ENCODE measurements around the gene AP1G2.
A peak's percentile ranks its signal among the peaks of the same experiment; 100 is the strongest.
"Not testable (repeated sequence)": the region's sequence is repeated elsewhere in the genome, so short reads cannot be mapped to it uniquely, and the experiment has no call there.

Gene AP1G2

GRCh38 chr14:23567186-23568020, at the start of gene AP1G2:
Gene AP1G2 (minus strand): TSS chr14:23567791. CDS start chr14:23567314, 477 bp downstream.
- TF ChIP-seq Cebpa-rat (IDR thresholded peaks at IDR 0.05), result no peak
- Histone ChIP-seq H3K4me3 (peak within 1 kb of the TSS; percentile 74), H3K36me3 (peaks cover 41% of the 10 kb centered on the region), H3K4me2 (peak within 1 kb of the TSS; percentile 95), H3K27me3 (no peaks in the 10 kb centered on the region), H3K9ac (peak within 1 kb of the TSS; percentile 77), H3K27ac (peak within 1 kb of the TSS; percentile 78), H3K9me3 (no peaks in the 10 kb centered on the region), H4K20me1 (peaks cover 21% of the 10 kb centered on the region), H3K4me1 (peaks cover 54% of the 10 kb centered on the region)

GRCh38 chr14:23615856-23616255, 48.3 kb upstream of the AP1G2 start:
- no peak for TF ChIP-seq Cebpa-rat (IDR thresholded peaks at IDR 0.05)

GRCh38 chr14:23614395-23614828, 46.8 kb upstream of the AP1G2 start:
- Histone ChIP-seq H3K4me2 (no peak overlapping the region), H4K20me1 (no peaks in the 10 kb centered on the region), H3K4me3 (no peak overlapping the region), H3K27me3 (no peaks in the 10 kb centered on the region), H3K9ac (no peak overlapping the region), H3K27ac (no peak overlapping the region), H3K4me1 (peaks cover 21% of the 10 kb centered on the region), H3K9me3 (peaks cover 7% of the 10 kb centered on the region), H3K36me3 (no peaks in the 10 kb centered on the region)
- TF ChIP-seq Cebpa-rat (IDR thresholded peaks at IDR 0.05), result no peak

More at GRCh38 chr14:23615856-23616255, 48.3 kb upstream of the AP1G2 start:
- Histone ChIP-seq H3K36me3 (no peaks in the 10 kb centered on the region), H4K20me1 (no peaks in the 10 kb centered on the region), H3K9ac (no peak overlapping the region), H3K27me3 (no peaks in the 10 kb centered on the region), H3K4me3 (no peak overlapping the region), H3K4me1 (peaks cover 7% of the 10 kb centered on the region), H3K9me3 (no peaks in the 10 kb centered on the region), H3K4me2 (no peak overlapping the region), H3K27ac (no peak overlapping the region)

- no peaks in the 10 kb centered on the region for H4K20me1 ChIP-seq
These were observed 45.9 kb upstream of the AP1G2 start for GRCh38 chr14:23613242-23614070.

GRCh38 chr14:23612802-23613201, 45.2 kb upstream of the AP1G2 start:
- peaks cover 23% of the 10 kb centered on the region for H3K9me3 ChIP-seq
- no peak overlapping the region for H3K4me2 ChIP-seq
- no peak for TF ChIP-seq Cebpa-rat (IDR thresholded peaks at IDR 0.05)
- no peak overlapping the region for H3K4me3 ChIP-seq
- H4K20me1 ChIP-seq, result no peaks in the 10 kb centered on the region
- no peak overlapping the region for H3K9ac ChIP-seq
- H3K27me3 ChIP-seq, result no peaks in the 10 kb centered on the region
- H3K36me3 ChIP-seq, result no peaks in the 10 kb centered on the region
- no peak overlapping the region for H3K27ac ChIP-seq
- peaks cover 21% of the 10 kb centered on the region for H3K4me1 ChIP-seq

More at GRCh38 chr14:23613242-23614070, 45.9 kb upstream of the AP1G2 start:
- H3K36me3 ChIP-seq, result no peaks in the 10 kb centered on the region
- no peak overlapping the region for H3K9ac ChIP-seq
- no peak for TF ChIP-seq Cebpa-rat (IDR thresholded peaks at IDR 0.05)
- no peak overlapping the region for H3K27ac ChIP-seq
- peaks cover 21% of the 10 kb centered on the region for H3K4me1 ChIP-seq
- H3K27me3 ChIP-seq, result no peaks in the 10 kb centered on the region
- H3K4me2 ChIP-seq, result no peak overlapping the region
- H3K9me3 ChIP-seq, result peaks cover 17% of the 10 kb centered on the region
- H3K4me3 ChIP-seq, result no peak overlapping the region

GRCh38 chr14:23612354-23612732, 44.8 kb upstream of the AP1G2 start:
- Histone ChIP-seq H3K4me2 (no peak overlapping the region), H3K27me3 (no peaks in the 10 kb centered on the region), H3K4me3 (no peak overlapping the region), H3K36me3 (no peaks in the 10 kb centered on the region), H4K20me1 (no peaks in the 10 kb centered on the region), H3K4me1 (peaks cover 21% of the 10 kb centered on the region), H3K27ac (no peak overlapping the region), H3K9me3 (peaks cover 24% of the 10 kb centered on the region), H3K9ac (no peak overlapping the region)
- no peak for TF ChIP-seq Cebpa-rat (IDR thresholded peaks at IDR 0.05)

GRCh38 chr14:23610815-23611289, 43.3 kb upstream of the AP1G2 start:
- Histone ChIP-seq H3K4me3 (no peak overlapping the region), H3K9me3 (peaks cover 24% of the 10 kb centered on the region), H3K4me1 (peaks cover 21% of the 10 kb centered on the region), H4K20me1 (no peaks in the 10 kb centered on the region), H3K27me3 (no peaks in the 10 kb centered on the region), H3K36me3 (no peaks in the 10 kb centered on the region), H3K4me2 (peak overlapping the region; percentile 68), H3K9ac (peak overlapping the region; percentile 9; the same call in 1 of the 2 replicates), H3K27ac (peak overlapping the region; percentile 64)
- TF ChIP-seq Cebpa-rat (IDR thresholded peaks at IDR 0.05), result no peak

GRCh38 chr14:23610090-23610814, 42.7 kb upstream of the AP1G2 start:
- Histone ChIP-seq H3K27me3 (no peaks in the 10 kb centered on the region), H4K20me1 (no peaks in the 10 kb centered on the region), H3K4me2 (peak overlapping the region; percentile 68), H3K4me3 (peak overlapping the region; percentile 41; the same call in 1 of the 2 replicates), H3K4me1 (peaks cover 21% of the 10 kb centered on the region), H3K27ac (peak overlapping the region; percentile 64), H3K9ac (peak overlapping the region; percentile 9), H3K9me3 (peaks cover 24% of the 10 kb centered on the region), H3K36me3 (no peaks in the 10 kb centered on the region)
- TF ChIP-seq Cebpa-rat (IDR thresholded peaks at IDR 0.05), result no peak

- peak overlapping the region; percentile 68 for H3K4me2 ChIP-seq
- H3K9me3 ChIP-seq, result peaks cover 24% of the 10 kb centered on the region
- not testable (repeated sequence) for H3K27me3 ChIP-seq, H4K20me1 ChIP-seq, H3K9ac ChIP-seq, H3K36me3 ChIP-seq
- peaks cover 21% of the 10 kb centered on the region for H3K4me1 ChIP-seq
- H3K27ac ChIP-seq, result peak overlapping the region; percentile 64
- peak overlapping the region; percentile 41; the same call in 1 of the 2 replicates for H3K4me3 ChIP-seq
These were observed 42.0 kb upstream of the AP1G2 start for GRCh38 chr14:23609411-23610089.
